HCT116 (cell line): ENCODE measurements around the gene MAN2B2. TPM values are rescaled to one million over a fixed set of nuclear protein-coding genes. Genes with fewer than 3 reads are reported as not detected.

ENCODE experiments used
- ATAC-seq: fragments of 200-7000 bp; cut with Tn5 transposase; 2 replicates; pipeline ENCODE4 v1.9.1; 2020; ENCODE audit warnings: mild to moderate bottlenecking, moderate library complexity
- BruUV-seq: library from RNA; stranded (reverse); fragments of 400-500 nt; replicated peaks from 2 replicates; lab custom pipeline; 2021; lab: Mats Ljungman, UMichigan
- CTCF ChIA-PET: fragments of 300-600 bp; sonication (Branson Sonifier 250); formaldehyde crosslinking; loops from one replicate; lab custom pipeline; 2021; ENCODE audit warnings: antibody characterized with exemption; lab: Charles Lee
- POLR2A ChIA-PET: fragments of 300-600, 350-600 bp; sonication (Branson Sonifier 250); formaldehyde crosslinking; loops from one replicate; lab custom pipeline; 2021; ENCODE audit warnings: antibody characterized with exemption; lab: Charles Lee
- RAD21 ChIA-PET, 2 experiments: fragments of 300-600 bp; sonication (Branson Sonifier 250); formaldehyde crosslinking; loops; one replicate each; lab custom pipeline; 2023; ENCODE audit warnings: low total read pairs in 2 of 2; ENCODE audit not compliant: uncharacterized antibody in 2 of 2, unreplicated experiment in 2 of 2, low non-redundant PET in 1 of 2; lab: Charles Lee
- DNase-seq: peaks from one replicate; pipeline ENCODE4 v3.0.0-alpha.2; 2010; ENCODE audit warnings: low read depth, low spot score
- H2AFZ ChIP-seq: fragments of 200-600 bp; shearing (Covaris generic), sonication (generic); 2 replicates; pipeline ENCODE4 v1.6.1; 2017; ENCODE audit warnings: low read depth, mixed run types, mixed read lengths, antibody characterized with exemption, low read length; ENCODE audit not compliant: poor library complexity, severe bottlenecking
- H3K27ac ChIP-seq: 2 replicates; pipeline ENCODE4 v1.5.1; 2012; ENCODE audit warnings: low read depth, low read length
- H3K27me3 ChIP-seq: fragments of 200-600 bp; sonication (generic); 2 replicates; pipeline ENCODE4 v1.6.1; 2016; ENCODE audit warnings: mixed run types, low read length, mixed read lengths; ENCODE audit not compliant: insufficient read depth
- H3K36me3 ChIP-seq, 2 experiments: fragments of 200-500 bp in 1 of 2; fragments of 200-600 bp in 1 of 2; sonication (Bioruptor generic) in 1 of 2; sonication (generic) in 1 of 2; 2 replicates each; pipeline versions ENCODE4 v1.5.1 to v1.6.1; 2014 to 2016; ENCODE audit warnings: low read length in 2 of 2, inconsistent platforms in 1 of 2, mixed read lengths in 1 of 2, mixed run types in 1 of 2; ENCODE audit not compliant: insufficient read depth in 2 of 2, control insufficient read depth in 1 of 2
- H3K4me1 ChIP-seq, 2 experiments: fragments of 200-600 bp in 1 of 2; sonication (generic) in 1 of 2; 2 replicates each; pipeline versions ENCODE4 v1.5.1 to v1.6.1; 2012 to 2017; ENCODE audit warnings: low read length in 2 of 2, inconsistent platforms in 1 of 2, mild to moderate bottlenecking in 1 of 2, mixed read lengths in 1 of 2, mixed run types in 1 of 2, moderate library complexity in 1 of 2; ENCODE audit not compliant: insufficient read depth in 2 of 2, control insufficient read depth in 1 of 2
- H3K4me2 ChIP-seq: fragments of 200-600 bp; sonication (generic); 2 replicates; pipeline ENCODE4 v1.6.1; 2017; ENCODE audit warnings: mixed run types, low read length, mixed read lengths
- H3K4me3 ChIP-seq, 2 experiments: fragments of 200-600 bp in 1 of 2; sonication (generic) in 1 of 2; replicated peaks in 1 of 2; 2 replicates each; pipeline ENCODE4 v1.5.1; 2011 to 2016; ENCODE audit warnings: low read length in 2 of 2, control low read depth in 1 of 2, low read depth in 1 of 2, mild to moderate bottlenecking in 1 of 2, mixed read lengths in 1 of 2, mixed run types in 1 of 2
- H3K79me2 ChIP-seq: fragments of 200-600 bp; sonication (generic); 2 replicates; pipeline ENCODE4 v1.6.1; 2017; ENCODE audit warnings: mild to moderate bottlenecking, mixed run types, low read length, moderate library complexity, mixed read lengths; ENCODE audit not compliant: insufficient read depth
- H3K9ac ChIP-seq: fragments of 200-600 bp; sonication (generic); 2 replicates; pipeline ENCODE4 v1.6.1; 2016; ENCODE audit warnings: low read length, mixed read lengths
- H3K9me2 ChIP-seq: fragments of 200-600 bp; sonication (generic), shearing (Covaris generic); 2 replicates; pipeline ENCODE4 v1.6.1; 2017; ENCODE audit warnings: mixed run types, mild to moderate bottlenecking, moderate library complexity; ENCODE audit not compliant: insufficient read depth
- H3K9me3 ChIP-seq, 2 experiments: fragments of 200-500 bp in 1 of 2; fragments of 200-600 bp in 1 of 2; sonication (Bioruptor generic) in 1 of 2; sonication (generic) in 1 of 2; 2 replicates each; pipeline ENCODE4 v1.6.1; 2014 to 2017; ENCODE audit warnings: low read length in 2 of 2, mixed read lengths in 2 of 2, inconsistent platforms in 1 of 2, low read depth in 1 of 2, mild to moderate bottlenecking in 1 of 2, mixed run types in 1 of 2, moderate library complexity in 1 of 2; ENCODE audit not compliant: control insufficient read depth in 1 of 2, insufficient read depth in 1 of 2
- H4K20me1 ChIP-seq: fragments of 200-600 bp; sonication (generic), shearing (Covaris generic); 2 replicates; pipeline ENCODE4 v1.6.1; 2017; ENCODE audit warnings: mixed run types, mild to moderate bottlenecking, moderate library complexity; ENCODE audit not compliant: insufficient read depth
- CBX3 ChIP-seq: IDR thresholded peaks from 2 replicates; pipeline ENCODE4 v1.6.1; 2012; ENCODE audit warnings: low read depth
- CEBPB ChIP-seq: IDR thresholded peaks from 2 replicates; pipeline ENCODE4 v1.6.1; 2012; ENCODE audit warnings: low read depth
- EZH2 ChIP-seq: fragments of 200-600 bp; sonication (generic); IDR thresholded peaks from 2 replicates; pipeline ENCODE4 v1.6.1; 2017; ENCODE audit warnings: antibody characterized with exemption, mixed run types
- EZH2phosphoT487 ChIP-seq: fragments of 200-600 bp; IDR thresholded peaks from 2 replicates; pipeline ENCODE4 v1.6.1; 2018; ENCODE audit warnings: antibody characterized with exemption, borderline replicate concordance
- FOSL1 ChIP-seq: IDR thresholded peaks from 2 replicates; pipeline ENCODE4 v1.6.1; 2012; ENCODE audit warnings: low read depth
- POLR2A ChIP-seq: IDR thresholded peaks from 2 replicates; pipeline ENCODE4 v1.7.0; 2011; ENCODE audit warnings: borderline replicate concordance; ENCODE audit not compliant: insufficient read depth, insufficient read length; ENCODE audit errors: extremely low read depth
- POLR2AphosphoS5 ChIP-seq: IDR thresholded peaks from 2 replicates; pipeline ENCODE4 v1.6.1; 2011; ENCODE audit warnings: mild to moderate bottlenecking, low read depth, low read length, moderate library complexity
- SIN3A ChIP-seq: IDR thresholded peaks from 2 replicates; pipeline ENCODE4 v1.6.1; 2012; ENCODE audit warnings: low read depth
- SRF ChIP-seq: IDR thresholded peaks from 2 replicates; pipeline ENCODE4 v1.6.1; 2012; ENCODE audit warnings: low read depth
- YY1 ChIP-seq: IDR thresholded peaks from 2 replicates; pipeline ENCODE4 v1.6.1; 2011; ENCODE audit warnings: low read length, low read depth, moderate library complexity, mild to moderate bottlenecking; ENCODE audit not compliant: insufficient replicate concordance; ENCODE audit errors: extremely low read depth
- ZBTB33 ChIP-seq: IDR thresholded peaks from 2 replicates; pipeline ENCODE4 v1.6.1; 2011; ENCODE audit warnings: mild to moderate bottlenecking, low read length, moderate library complexity; ENCODE audit not compliant: insufficient replicate concordance; ENCODE audit errors: extremely low read depth
- ZFX ChIP-seq: fragments of 450-650 bp; IDR thresholded peaks from 2 replicates; pipeline ENCODE4 v1.6.1; 2017
- ZNF274 ChIP-seq: fragments of 200-500 bp; sonication (Bioruptor generic); IDR thresholded peaks from 2 replicates; pipeline ENCODE4 v1.6.1; 2014; ENCODE audit warnings: mild to moderate bottlenecking, low read depth, low read length, inconsistent platforms
- intact Hi-C: fragments of 100-400 bp; cut with micrococcal nuclease; formaldehyde crosslinking; loops from 2 replicates; pipeline ENCODE4 v1.10.0; 2022
- total RNA-seq: library from RNA; stranded (reverse); gene quantifications from one replicate; pipeline ENCODE4 v1.2.1, GENCODE V29; 2021; ENCODE audit not compliant: unreplicated experiment
- TF ChIP-seq, protein P1 (sequence below): IDR thresholded peaks from 2 replicates; pipeline ENCODE4 v1.6.1; 2012
- TF ChIP-seq, protein P2 (sequence below): IDR thresholded peaks from 2 replicates; pipeline ENCODE4 v1.6.1; 2012

MAN2B2 gene
- total RNA-seq, 1 experiment from 2014 or later = 18.0 TPM

DNA sequence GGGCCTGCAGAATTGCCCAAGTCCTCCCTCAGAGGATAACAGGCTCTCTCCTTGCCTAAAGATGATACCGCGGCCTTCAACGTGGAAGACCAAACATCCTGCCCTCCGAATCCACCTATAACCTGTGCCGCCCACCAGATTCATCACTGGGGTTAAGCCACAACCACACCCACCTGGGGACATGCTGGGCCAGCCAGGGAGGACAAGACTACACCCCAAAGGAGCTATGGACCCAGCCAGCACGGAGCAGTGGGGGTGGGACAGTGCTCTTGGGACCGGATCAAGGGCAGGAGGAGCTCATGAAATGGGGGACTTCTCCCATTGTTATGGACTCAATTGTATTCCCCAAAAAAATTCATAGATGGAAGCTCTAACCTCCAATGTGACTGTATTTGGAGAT lies 6.8 kb upstream of the MAN2B2 start:
- no peaks in the 10 kb centered on the region for H4K20me1 ChIP-seq
- no peak for TF ChIP-seq CEBPB
- TF ChIP-seq EZH2 = no peak
- TF ChIP-seq POLR2AphosphoS5 = no peak
- TF ChIP-seq, protein P1, sequence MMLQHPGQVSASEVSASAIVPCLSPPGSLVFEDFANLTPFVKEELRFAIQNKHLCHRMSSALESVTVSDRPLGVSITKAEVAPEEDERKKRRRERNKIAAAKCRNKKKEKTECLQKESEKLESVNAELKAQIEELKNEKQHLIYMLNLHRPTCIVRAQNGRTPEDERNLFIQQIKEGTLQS = no peak
- no peak for TF ChIP-seq SRF
- TF ChIP-seq YY1 = no peak
- no peak for TF ChIP-seq SIN3A
- no peak for TF ChIP-seq CBX3
- TF ChIP-seq EZH2phosphoT487 = no peak
- TF ChIP-seq, protein P2, sequence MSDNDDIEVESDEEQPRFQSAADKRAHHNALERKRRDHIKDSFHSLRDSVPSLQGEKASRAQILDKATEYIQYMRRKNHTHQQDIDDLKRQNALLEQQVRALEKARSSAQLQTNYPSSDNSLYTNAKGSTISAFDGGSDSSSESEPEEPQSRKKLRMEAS = no peak
- TF ChIP-seq ZBTB33 = no peak
- TF ChIP-seq ZFX = no peak
- TF ChIP-seq POLR2A = no peak
- TF ChIP-seq ZNF274 = no peak
- no peak for TF ChIP-seq FOSL1
- H3K27ac ChIP-seq = no peak overlapping the region
- 0 out of 2 replicates have a peak overlapping the region, but pooled peaks have one; percentile 18 for H3K9ac ChIP-seq
- H3K27me3 ChIP-seq = no peaks in the 10 kb centered on the region; the same call in 1 of the 2 replicates
- H3K9me3 ChIP-seq = peaks cover 0 to 8% of the 10 kb centered on the region in 2 experiments; a peak in 1 of 4 replicates
- POLR2A ChIA-PET = no interaction called here
- no TSS peak for BruUV-seq
- ATAC-seq (no peak), DNase-seq (no peak)
- RAD21 ChIA-PET = no interaction called here
- H3K4me2 ChIP-seq = peak overlapping the region; percentile 74
- intact Hi-C loops = no loop called here
- CTCF ChIA-PET = no interaction called here
- H3K4me1 ChIP-seq = peaks cover 12 to 17% of the 10 kb centered on the region in 2 experiments
- peak overlapping the region in 1 of 2 experiments; percentile 42; a peak in 2 of 4 replicates for H3K4me3 ChIP-seq
- no peak overlapping the region for H2AFZ ChIP-seq
- H3K36me3 ChIP-seq = no peaks in the 10 kb centered on the region
- H3K9me2 ChIP-seq = no peaks in the 10 kb centered on the region
- no peaks in the 10 kb centered on the region for H3K79me2 ChIP-seq
